Jurkat, Clone E6-1 (cell line): Measurements from ENCODE around the gene ALG14.
"Not testable (repeated sequence)": the region's sequence is repeated elsewhere in the genome, so short reads cannot be mapped to it uniquely, and the experiment has no call there.

Experiments used
- DNase-seq: peaks from one replicate; pipeline ENCODE4 v3.0.0-alpha.2; 2011; ENCODE audit warnings: low read depth, low spot score
- H3K4me3 ChIP-seq: 2 replicates; pipeline ENCODE4 v1.5.1; 2011; ENCODE audit warnings: mild to moderate bottlenecking, low read length, control low read depth, moderate library complexity

ALG14 gene

DNA sequence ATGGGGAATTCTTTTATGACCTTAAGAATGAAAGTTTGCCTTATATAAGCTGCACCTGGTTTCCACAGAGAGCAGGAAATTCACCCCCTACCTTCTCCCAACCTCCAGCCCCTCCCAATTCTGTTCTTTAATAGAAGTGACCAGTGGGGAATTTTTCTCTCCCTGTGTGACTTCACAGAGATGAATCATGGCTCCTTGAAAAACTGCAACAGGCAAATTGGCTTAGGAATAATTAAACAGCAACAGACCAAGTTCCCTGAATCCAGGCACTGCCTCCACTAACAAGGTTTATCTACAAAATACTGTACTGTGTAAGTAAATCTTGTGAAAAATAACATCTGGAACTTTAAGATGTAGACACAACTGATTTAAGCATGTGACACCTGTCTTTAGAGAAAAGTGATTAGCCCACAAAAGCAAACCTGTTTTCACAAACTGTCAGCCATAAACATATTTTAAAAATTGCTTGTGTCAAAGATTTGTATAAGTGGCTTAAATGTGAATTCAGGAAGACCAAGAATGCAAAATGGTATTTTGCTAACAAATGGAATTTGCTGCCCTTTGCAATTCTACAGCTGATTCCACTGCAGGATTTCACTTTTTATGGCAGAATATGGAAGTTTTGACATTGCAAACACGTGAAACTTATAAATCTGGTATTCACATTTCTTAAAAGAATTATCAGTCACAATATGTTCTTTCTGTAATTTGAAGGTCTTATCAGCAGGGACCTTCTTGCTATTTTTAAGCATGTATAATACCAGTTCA lies 54.0 kb downstream of the ALG14 start:
- no peak overlapping the region for H3K4me3 ChIP-seq
- no peak for DNase-seq

- no peak overlapping the region for H3K4me3 ChIP-seq
- no peak for DNase-seq
Observed at GRCh38 chr1:95017775-95018174, 55.0 kb downstream of the ALG14 start.

- DNase-seq: no peak
- H3K4me3 ChIP-seq: no peak overlapping the region
Observed at GRCh38 chr1:95015076-95015475, 57.7 kb downstream of the ALG14 start.

- no peak for DNase-seq
- H3K4me3 ChIP-seq: no peak overlapping the region
Observed at GRCh38 chr1:95013950-95014574, 58.7 kb downstream of the ALG14 start.

- no peak overlapping the region for H3K4me3 ChIP-seq
- no peak for DNase-seq
Observed at GRCh38 chr1:95012389-95012788, 60.4 kb downstream of the ALG14 start.

- H3K4me3 ChIP-seq: no peak overlapping the region
- DNase-seq: no peak
Observed at GRCh38 chr1:95010158-95010557, 62.6 kb downstream of the ALG14 start.

- no peak overlapping the region for H3K4me3 ChIP-seq
- DNase-seq: no peak
Observed at GRCh38 chr1:95007687-95008086, 65.1 kb downstream of the ALG14 start.

GRCh38 chr1:95006681-95007080 lies 66.1 kb downstream of the ALG14 start:
- no peak for DNase-seq
- no peak overlapping the region for H3K4me3 ChIP-seq

- no peak for DNase-seq
- no peak overlapping the region for H3K4me3 ChIP-seq
Observed at GRCh38 chr1:95005584-95005983, 67.2 kb downstream of the ALG14 start.

DNA sequence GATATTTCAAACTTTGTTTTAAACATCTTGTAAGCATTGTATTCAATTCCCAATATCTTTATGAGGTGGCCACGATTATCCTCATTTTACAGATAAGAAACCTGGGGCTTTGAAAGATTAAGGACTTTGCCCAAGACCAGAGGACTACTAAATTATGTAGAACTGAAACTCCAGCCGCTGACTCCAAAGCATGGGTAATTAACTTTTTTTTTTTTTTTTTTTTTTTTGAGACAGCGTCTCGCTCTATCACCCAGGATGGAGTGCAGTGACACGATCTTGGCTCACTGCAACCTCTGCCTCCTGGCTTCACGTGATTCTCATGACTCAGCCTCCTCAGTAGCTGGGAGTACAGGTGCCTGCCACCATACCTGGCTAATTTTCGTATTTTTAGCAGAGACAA lies 68.7 kb downstream of the ALG14 start:
- no peak overlapping the region for H3K4me3 ChIP-seq
- no peak for DNase-seq

GRCh38 chr1:95003433-95003738 lies 69.4 kb downstream of the ALG14 start:
- no peak for DNase-seq

GRCh38 chr1:95002540-95003432 lies 70.0 kb downstream of the ALG14 start:
- no peak for DNase-seq
- no peak overlapping the region for H3K4me3 ChIP-seq

More at GRCh38 chr1:95003433-95003738, 69.4 kb downstream of the ALG14 start:
- H3K4me3 ChIP-seq: no peak overlapping the region

DNA sequence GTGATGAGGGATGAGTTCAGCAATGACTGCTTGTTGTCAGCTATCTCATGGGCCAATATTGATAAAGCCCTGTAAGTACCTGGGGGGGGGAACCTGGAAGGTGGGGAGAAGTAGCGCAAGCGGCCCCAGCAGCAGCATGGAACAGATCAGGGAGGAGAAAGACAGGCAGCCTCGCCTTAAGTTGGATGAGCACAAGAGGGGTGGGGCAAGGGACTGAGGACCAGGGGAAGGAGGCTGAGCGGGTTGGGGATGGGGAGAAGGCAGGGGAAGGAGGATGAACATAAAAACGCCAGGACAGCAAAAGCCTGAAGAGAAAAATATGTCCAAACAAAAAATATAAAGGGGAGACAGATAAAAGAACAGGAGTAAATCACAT lies 70.6 kb downstream of the ALG14 start:
- DNase-seq: no peak
- no peak overlapping the region for H3K4me3 ChIP-seq

DNA sequence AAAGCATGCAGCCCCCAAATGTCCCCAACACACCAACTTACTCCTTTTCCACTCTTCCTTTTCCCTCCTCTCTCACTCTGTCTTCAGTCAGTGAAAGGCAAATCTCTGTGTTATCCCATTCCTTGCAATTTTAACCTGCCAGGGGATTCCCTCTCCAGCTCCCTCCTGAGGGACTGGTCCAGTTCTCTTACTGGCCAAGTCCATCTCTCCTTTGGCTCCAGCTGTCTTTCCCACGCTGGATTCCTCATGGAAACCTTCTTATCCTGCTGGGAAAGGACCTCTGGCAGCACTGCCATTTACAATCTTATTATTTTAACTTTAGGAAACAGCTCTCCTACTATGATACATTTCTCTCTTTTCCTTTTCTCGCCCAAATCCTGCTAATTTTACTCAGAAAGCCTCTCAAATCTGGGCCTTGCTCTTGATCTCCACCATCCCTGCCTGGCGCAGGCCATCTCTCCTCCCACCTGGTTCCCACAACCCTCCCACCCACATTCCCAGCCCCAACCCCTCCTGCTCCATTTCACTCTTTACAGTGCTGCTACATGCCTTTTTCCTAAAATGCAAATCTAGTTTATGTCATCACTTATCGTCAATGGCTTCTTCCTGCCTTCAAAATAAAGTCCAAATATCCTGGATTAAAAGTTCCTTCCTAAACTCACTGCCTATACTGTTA lies 73.2 kb downstream of the ALG14 start:
- DNase-seq: no peak
- no peak overlapping the region for H3K4me3 ChIP-seq

DNA sequence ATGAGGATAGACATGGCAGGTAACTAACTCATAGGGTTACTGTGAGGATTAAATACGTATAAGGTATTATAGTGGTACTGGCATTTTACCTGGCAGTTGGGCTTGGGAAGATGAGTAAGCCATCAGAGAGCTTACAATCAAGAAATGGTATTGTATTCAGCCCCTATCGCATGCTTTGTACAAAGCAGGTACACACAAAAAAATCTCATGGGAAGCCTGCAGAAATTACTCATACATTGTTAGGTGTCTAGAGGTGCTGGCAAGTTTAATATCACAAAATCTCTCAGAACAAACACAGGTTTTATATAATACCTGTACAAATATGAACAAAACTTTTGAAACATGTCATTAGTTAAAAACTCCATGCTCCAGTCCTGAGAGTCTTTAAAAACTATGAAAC lies 74.0 kb downstream of the ALG14 start:
- DNase-seq: no peak

DNA sequence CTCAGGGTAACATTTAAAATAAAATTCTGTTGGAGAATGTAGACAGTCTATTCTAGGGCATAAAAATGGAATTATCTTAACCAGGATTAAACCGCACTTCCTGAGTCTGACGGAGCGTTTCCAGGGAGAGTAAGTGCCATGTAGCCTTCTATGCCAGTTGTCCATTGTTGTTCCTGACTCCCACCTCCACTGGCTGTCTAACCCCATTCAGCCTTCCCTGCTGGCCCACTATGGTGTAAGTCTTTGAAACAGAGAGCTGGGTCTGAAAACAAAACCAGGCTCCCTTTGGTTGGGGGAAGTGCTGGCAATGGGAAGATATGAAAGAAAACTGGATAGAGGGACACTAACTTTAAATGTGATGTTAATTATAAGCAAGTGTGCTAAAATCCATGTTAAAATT lies 74.6 kb downstream of the ALG14 start:
- H3K4me3 ChIP-seq: no peak overlapping the region
- no peak for DNase-seq

More for the DNA sequence above, 74.0 kb downstream of the ALG14 start:
- H3K4me3 ChIP-seq: no peak overlapping the region

- not testable (repeated sequence) for DNase-seq, H3K4me3 ChIP-seq
Observed at GRCh38 chr1:94995536-94995935, 77.2 kb downstream of the ALG14 start.

- no peak for DNase-seq
- no peak overlapping the region for H3K4me3 ChIP-seq
Observed at GRCh38 chr1:94994805-94995204, 77.9 kb downstream of the ALG14 start.

DNA sequence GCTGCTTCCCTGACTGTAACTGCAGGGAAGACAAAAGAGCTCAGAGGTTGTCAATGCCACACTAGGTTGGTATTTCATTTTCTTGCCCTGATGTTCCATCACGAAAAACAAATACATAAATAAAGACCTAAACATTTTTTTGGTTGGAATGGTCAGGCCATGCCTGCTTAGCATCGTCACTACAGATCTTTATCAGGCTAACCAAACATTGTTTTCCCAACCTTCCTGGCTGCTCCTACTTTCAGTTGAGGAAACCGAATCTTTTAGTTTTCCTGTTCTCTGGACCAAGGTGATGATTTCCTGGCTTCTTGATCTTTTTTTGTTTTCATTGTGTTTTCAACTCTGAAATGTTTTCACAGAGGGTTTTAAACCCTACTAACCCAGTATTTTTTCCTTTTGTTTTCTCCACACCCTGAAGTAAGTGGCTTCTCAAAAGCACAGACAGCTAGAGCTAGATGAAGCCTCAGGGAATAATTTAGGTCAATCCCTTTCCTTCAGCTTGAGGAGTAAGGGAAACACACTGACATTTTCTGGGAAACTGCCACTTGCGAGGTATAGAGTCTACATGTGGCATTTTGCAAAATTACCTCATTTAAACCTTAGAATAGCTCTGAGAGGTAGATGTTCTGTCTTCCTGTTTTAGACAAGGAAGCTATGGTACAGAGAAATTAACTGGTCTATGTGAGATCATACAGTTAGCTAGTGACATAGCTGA lies 78.7 kb downstream of the ALG14 start:
- no peak for DNase-seq
- no peak overlapping the region for H3K4me3 ChIP-seq
